Colon (tissue), 2 donors: ENCODE measurements around the gene PRPF40B.

Experiments
- FAIRE-seq: peaks from 2 replicates; lab custom pipeline; 2012; peaks lifted over from hg19 to GRCh38; lab: Jason Lieb, UNC
- donor health status: control.
- donor health status: control.

Gene PRPF40B

DNA sequence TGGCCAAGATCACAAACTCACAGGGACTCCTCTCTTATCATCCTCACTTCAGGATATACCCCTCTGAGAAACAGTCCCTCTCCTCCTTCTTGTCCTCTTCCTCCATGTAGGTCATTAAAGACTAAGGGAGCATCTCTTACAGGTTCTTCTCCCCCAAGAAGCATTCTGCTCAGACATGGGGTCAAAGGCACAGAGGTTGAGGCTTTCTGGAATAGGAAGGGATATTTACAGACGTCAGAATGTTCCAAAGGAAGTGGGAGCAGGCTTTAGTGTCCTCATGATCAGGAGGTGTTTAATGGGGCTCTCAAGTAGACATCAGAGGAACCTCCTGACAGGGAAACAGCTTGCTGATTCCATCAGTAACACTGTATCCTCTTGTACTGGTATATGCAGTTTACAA is 36.4 kb downstream of the PRPF40B start:
- no peak for FAIRE-seq

GRCh38 chr12:49661191-49661590 is 37.8 kb downstream of the PRPF40B start:
- no peak for FAIRE-seq

DNA sequence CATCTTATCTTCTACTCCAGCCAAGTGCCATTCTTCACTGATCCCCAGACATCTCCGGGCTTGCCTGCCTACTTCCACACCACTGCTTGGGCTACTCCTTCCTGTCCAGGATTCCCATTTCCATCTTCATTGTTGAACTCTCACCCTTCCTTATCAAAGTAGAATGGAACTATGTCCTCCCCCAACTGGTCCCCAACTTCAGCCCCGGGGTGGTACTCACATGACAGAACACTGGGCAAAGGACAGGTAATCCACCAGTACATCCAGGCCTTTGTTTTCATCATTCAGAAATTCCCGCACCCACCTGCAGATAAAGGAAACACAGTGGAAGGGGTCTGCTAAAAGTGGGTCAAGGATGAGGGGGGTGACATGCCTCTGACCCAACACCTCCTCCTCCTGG is 38.4 kb downstream of the PRPF40B start:
- FAIRE-seq, result no peak

DNA sequence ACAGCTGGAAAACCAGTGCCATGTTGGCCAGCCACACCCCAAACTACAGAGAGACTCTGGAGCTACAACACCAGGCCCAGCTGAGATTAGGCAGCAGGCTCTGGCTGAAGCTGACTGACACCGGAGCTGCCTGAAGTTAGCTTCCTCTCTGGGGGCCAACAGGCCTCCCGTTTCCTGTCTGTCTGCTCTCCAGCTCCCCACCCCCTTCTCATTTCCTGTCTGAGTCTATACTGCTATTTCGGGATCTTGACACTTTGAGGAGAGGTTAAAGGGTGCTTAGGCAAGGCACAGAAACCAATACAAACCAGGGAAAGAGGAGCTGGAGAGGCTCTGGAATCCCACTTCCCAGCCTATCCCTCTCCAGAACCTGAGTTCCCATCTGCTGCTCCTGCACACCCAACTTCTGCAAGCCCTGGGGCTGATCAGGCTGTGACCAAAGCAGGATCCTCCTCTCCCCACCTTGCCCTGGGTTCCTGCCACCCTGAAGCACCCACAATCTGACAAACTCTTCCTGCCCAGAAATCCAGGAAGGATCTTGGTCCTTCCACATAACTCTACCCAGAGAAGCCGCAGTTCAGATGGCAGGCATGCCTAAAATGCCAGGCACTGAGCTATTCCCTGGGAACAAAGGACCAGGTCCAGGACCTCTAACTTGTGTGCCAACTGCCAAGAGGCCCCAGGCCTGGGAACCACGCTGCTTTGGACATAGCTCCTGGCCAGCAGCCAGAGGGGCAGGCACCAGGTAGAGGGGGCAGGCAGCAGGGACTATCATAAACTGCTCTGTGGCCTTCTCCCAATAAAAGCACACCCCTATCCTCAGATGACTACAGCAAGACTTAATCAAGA is 39.9 kb downstream of the PRPF40B start:
- FAIRE-seq, result no peak

DNA sequence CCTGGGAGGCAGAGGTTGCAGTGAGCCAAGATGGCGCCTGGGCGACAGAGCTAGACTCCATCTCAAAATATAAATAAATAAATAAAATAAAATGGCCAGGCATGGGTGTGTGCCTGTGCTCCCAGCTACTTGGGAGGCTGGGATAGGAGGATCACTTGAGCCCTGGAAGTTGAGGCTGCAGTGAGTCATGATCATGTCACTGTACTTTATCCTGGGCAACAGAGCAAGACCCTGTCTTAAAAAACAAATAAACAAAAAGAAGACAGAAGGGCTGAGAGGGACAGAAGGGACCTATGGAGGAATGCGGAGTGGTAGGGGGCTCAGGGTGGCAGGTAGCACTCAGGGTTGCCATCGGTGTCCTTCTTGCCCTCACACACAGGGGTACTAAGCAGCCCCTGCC is 40.8 kb downstream of the PRPF40B start:
- no peak for FAIRE-seq

DNA sequence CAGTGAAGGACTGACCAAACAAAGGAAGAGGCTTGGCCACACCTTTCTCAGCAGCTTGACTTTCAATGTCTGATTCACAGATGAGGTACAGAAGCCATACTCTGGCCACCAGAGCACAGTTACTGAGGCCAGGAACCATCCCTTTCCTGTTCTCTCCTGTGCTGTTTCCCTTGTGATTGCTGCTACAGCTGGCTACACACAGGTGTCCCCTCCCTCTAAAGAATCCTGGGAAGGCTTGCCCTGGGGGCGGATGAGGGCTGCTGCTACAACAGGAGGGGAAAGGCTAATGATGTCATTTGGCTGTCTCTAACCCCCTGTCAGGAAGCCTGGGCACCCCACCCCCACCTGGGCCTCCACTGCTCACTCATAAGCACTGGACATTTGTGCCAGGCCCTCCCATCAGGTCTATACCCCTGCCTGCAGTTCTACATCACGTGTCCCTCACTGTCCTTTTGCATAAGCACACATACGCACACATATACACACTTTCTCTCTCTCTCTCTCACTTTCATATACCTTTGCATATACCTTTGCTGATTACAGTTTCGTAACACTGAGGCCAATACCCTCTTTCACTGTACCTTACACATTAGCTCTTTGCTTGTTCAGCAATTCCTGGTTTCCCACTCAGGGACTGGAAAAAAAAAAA is 41.4 kb downstream of the PRPF40B start:
- FAIRE-seq, result no peak

DNA sequence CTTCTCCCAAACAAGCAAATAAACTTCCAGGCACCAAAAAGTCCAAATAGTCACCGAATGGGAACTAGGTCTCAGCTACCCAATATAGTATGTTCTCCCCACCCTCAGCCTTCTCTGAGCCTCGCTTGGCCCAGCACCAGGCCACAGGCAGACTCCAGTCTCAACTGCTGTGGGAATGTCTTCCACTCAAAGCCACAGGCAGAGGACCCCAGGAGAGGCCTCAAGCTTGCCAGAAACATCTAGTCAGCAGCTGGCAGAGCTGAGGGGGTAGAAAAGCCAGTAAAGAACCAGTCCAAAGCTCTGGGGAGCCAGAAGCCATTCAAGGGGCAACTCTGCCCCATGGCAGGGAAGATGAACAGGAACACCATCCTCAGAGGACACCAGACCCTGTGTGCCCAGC is 42.0 kb downstream of the PRPF40B start:
- FAIRE-seq, result no peak

DNA sequence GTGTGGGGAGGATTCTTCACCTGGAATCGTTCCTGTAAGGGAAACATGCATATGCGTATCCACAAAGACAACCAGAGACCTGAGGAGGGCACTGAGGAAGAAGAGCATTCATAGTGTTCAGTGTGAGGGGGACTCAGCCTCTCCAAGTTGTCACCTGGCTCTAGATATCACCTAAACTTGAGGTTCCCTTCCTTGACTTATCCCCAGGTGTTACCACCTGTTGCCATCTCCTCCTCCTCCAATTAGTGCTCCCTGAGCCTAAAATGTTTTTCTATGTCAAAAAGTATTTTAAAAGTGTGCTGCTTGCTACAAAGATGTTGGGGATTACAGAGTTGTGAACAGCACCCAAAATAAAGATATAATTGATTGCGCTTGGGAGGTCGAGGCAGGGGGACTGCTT is 42.8 kb downstream of the PRPF40B start:
- no peak for FAIRE-seq

- no peak for FAIRE-seq
These were observed 44.1 kb downstream of the PRPF40B start for GRCh38 chr12:49667325-49668090.

- no peak for FAIRE-seq
These were observed 46.4 kb downstream of the PRPF40B start for GRCh38 chr12:49669796-49670195.

DNA sequence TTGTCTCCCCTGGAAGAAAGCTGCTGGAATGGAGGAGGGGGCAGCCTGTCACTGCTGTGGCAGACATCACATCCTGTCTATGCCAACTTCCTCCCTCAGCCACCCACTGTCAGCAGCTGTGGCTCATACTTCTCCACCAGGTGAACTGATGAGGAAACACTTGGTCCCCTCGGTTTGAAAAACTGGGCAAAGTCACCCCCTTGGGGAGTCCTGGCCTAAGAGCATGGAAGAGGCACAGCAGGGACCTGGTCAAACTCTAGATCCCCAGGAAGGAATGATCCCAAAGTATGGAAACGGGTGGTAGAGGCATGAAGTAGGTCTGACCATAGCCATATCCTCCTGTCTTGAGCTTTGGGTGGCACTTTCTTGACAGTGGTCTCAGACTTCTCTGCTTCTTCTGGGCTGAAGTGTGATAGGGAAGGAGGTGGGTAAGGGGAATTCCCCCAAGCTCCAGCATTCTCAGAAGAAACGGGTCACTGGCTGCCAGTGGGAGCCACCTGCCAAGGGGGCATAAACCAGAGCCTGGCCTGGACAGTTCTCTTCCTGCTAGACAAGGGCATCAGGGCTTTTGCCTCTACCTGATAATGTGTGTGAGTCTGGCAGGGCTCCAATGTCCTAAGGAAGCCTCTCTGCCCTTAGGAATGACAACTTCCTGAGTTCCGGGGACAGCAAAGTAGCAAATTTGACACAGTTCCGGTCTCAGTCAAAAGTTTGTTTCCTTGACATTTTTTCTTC is 47.8 kb downstream of the PRPF40B start:
- FAIRE-seq, result no peak

DNA sequence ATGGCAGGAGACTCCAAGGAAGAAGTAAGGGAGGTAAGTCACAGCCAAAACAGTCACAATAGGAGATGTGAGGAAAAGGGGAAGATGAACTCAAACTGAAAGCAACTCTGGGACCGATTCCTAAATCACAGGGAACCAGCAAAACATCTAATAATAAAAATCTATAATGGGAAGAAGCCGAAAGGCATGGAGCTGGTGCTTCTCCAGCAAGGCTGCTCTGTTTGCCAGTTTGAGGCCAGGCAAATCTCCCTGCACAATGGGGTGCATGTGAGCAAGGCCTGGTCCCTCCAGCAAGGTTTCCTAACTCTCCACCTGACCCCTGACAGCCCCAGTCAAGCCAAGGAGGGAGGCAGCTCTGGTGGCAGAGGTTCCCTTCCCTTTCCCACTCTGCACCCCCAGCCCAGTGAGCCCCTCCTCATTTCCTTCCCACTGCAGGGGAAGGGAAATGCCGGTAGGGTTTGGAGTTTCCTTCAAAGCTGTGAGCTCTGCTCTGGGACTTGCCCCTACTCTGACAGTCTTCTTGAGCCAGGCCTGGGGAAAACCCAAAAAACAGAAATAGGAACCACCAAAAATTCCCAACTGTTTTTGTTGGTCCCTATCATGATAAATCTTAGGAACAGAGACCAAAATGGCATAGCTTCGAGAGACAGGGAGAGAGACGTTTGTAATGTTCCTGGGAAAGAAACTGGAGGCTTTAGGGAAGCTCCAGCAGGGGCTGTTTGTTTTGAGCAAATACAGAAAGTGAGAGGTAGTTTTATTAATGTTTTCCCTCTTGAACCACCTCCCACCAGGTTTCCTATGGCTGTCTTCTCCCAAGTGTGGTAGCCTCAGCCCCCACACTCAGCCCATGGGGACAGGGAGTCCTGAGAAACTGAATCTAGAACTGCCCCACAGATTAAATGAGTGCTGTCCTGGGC is 49.2 kb downstream of the PRPF40B start:
- no peak for FAIRE-seq

DNA sequence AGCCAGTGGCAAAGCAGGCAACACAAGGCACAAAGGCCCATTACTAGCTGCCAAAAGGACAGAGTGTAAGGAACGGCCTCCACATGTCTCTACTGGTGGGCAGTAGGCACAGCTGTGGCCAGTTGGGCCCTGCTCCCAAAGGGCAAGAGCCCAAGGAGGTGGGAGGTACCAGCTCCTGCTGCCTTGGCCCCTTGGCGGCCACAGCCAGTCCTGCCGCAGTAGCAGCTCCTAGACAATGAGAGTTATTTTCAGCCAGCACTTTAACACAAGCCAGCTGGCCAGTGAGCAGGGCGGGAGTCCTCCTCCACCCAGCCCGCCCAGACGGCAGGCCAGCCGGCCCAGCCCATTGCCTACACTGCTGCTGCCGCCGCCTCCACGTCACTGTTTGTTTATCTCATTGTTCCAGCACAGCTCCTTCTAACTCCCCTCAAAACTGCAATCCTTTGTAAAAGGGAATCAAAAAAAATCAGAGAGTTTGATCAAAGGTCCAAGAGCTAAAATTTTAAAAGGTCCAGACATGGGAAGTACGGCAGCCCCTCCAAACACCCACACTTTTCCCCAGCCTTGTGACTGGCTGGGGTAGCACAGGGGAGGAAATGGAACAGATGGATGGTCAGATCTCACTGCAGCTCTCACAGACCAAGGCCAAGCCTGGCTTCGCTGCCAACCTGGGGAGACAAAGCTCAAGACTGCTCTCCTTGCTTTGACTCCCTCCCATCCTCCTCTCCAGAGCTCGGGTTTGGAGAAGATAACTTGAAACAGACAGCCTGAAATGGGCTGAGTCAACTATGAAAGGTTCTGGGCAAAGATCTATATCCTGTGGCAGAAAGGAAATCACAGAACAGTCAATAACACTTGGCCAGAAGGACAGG is 50.3 kb downstream of the PRPF40B start:
- no peak for FAIRE-seq

DNA sequence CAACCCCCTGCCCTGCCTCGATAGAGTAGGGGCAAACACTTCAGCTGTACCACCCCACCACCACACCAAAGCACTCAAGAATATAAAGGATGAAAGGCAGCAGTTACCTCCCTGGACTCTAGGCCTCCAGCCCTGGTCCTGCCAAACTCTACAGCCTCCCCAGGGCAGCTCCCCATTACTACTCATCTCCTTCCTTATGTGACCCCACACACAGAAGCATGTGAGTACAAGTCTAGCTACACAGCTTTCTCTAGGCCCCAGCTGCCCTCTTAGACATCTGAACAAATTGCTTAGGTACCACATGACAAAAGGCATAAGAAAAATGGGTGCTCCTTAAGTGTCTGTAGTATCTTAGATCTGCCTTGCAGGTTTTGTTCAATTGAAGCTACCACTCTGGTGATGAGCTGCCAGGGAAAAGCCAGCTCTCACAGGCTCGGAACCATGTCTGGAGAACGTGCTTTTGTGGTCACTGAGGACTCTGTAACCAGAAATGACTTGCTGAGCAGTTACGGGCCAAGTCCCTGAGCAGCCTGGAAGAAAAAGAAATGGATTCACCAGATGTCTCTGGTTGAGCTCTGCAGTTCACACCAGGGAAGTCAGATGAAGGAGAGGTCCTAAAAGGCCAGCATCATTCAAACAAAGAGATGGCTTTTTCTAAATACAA is 51.1 kb downstream of the PRPF40B start:
- no peak for FAIRE-seq

GRCh38 chr12:49675137-49675536 is 51.8 kb downstream of the PRPF40B start:
- FAIRE-seq, result no peak

DNA sequence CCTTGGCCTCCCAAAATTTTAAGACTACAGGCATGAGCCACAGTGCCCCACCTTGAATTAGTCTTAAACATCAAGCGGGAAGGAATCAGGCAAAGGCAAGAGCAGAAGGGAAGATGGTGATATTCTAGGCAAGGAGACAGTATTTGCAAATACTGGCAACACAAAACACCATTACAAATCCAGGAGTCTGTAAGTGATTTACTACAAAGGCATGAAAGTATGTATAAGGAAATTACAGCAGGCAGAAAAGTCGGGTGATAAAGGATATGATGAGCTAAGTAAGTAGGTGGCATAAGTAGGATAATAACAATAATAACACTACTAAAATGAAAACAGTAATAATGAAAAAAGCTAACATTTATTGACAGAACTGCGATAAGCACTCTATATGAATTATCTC is 55.4 kb downstream of the PRPF40B start:
- no peak for FAIRE-seq

GRCh38 chr12:49680075-49680474 is 56.7 kb downstream of the PRPF40B start:
- no peak for FAIRE-seq

DNA sequence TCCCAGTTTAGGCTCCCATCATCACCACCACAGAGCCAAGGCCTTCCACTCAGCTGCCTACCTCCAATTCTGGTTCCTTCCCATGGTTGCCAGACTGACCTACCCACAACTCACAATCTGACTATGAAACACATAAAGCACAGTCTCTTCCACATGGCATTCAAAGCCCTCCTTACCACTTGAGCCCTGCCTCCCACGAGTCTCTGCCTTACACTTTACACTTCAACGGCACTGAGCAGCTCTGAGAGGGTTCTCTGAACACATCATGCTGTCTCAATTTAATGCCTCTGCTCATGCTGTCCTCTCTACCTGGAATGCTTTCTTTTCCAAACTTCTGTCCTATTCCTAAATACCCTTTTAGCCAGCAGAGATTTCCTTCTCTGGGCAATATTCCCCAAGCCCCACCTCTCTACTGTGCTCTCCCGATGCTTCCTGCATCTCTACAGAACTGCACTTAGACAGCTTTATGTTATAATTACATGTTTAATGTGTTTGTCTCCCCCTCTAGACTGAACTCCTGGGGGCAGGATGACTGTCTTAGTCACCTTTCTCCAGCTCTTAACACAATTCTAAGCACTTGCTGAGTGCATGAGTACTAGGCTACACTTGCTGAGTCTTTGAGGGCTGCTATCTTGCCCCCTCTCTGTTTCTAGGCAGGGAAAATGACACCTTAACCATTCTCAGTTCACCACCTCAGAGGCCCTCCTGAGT is 60.4 kb downstream of the PRPF40B start:
- FAIRE-seq, result no peak

GRCh38 chr12:49684310-49684854 is 61.0 kb downstream of the PRPF40B start:
- FAIRE-seq, result no peak
